GM12873 (cell line): ENCODE data around the gene PCBP3.

Experiments used
- CTCF ChIP-seq: IDR thresholded peaks from 2 replicates; pipeline ENCODE4 v1.5.1; 2012; ENCODE audit warnings: low read depth, mild to moderate bottlenecking, moderate library complexity, low read length, control low read depth; ENCODE audit not compliant: insufficient read depth; ENCODE audit errors: missing control alignments

The PCBP3 gene

GRCh38 chr21:45830221-45830640, 186.7 kb downstream of the PCBP3 start:
- no peak for TF ChIP-seq CTCF

GRCh38 chr21:45830720-45831366, 187.3 kb downstream of the PCBP3 start:
- no peak for TF ChIP-seq CTCF

GRCh38 chr21:45831991-45832740, 188.6 kb downstream of the PCBP3 start:
- no peak for TF ChIP-seq CTCF

- TF ChIP-seq CTCF: no peak
Measured at GRCh38 chr21:45833414-45833813, 189.9 kb downstream of the PCBP3 start.

GRCh38 chr21:45834026-45834715, 190.6 kb downstream of the PCBP3 start:
- no peak for TF ChIP-seq CTCF

GRCh38 chr21:45834821-45835293, 191.3 kb downstream of the PCBP3 start:
- no peak for TF ChIP-seq CTCF
